ENCODE data around the gene LIN37. TPM values are rescaled to one million over a fixed set of nuclear protein-coding genes. Genes with fewer than 3 reads are reported as not detected.

Gene LIN37
- total and polyA plus RNA-seq, 2 experiments from 2014 or later, result 12.0 to 13.6 TPM

DNA sequence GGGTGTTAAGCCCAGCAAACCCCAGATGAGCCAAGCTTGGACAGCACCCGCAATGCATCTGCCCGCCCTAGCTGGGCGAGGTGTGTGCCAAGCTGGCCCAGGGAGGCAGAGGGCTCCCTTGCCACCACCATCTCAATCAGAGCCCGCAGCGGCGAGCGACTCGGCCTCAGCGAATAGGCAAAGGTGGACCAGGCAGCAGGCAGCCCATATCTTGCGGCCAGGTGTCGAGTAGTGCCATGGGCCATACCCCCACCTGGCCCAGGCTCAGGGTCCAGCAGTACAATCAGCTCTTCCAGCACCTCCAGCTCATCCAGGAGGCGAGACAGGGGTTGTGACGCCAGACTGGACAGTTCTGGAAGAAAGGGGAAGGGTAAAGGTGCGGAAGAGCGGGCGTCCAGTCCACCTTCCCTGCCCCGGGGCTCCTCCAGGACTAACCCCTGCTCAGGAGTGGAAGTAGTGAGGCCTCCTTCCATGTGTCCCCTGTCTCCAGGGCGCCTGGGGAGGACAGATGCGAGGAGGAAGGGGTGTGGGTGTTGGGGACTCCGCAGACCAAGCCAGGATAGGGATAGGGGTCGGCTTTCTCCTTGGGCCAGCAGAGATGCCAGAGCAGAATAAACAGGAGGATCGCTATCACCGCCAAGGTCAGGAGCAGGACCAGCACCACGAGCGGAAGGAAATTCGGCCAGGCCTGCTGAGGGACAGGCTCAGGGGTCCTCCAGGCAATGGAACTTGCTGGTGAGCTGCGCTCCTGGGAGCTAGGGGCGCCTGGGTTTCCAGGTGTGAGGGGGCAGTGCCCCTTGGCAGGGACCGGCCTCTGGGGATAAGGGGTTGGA, 8.9 kb upstream of the LIN37 start:
- H3K36me3 ChIP-seq (replicated peaks; ENCODE audit: insufficient read depth, low read depth), result no peaks in the 10 kb centered on the region
- peak overlapping the region; percentile 91 for H3K4me2 ChIP-seq
- H2AFZ ChIP-seq, result no peak overlapping the region
- peak overlapping the region; percentile 50 for H3K27ac ChIP-seq
- no peaks in the 10 kb centered on the region for H3K9me2 ChIP-seq (replicated peaks; ENCODE audit: insufficient read depth)
- TF ChIP-seq, protein P1, sequence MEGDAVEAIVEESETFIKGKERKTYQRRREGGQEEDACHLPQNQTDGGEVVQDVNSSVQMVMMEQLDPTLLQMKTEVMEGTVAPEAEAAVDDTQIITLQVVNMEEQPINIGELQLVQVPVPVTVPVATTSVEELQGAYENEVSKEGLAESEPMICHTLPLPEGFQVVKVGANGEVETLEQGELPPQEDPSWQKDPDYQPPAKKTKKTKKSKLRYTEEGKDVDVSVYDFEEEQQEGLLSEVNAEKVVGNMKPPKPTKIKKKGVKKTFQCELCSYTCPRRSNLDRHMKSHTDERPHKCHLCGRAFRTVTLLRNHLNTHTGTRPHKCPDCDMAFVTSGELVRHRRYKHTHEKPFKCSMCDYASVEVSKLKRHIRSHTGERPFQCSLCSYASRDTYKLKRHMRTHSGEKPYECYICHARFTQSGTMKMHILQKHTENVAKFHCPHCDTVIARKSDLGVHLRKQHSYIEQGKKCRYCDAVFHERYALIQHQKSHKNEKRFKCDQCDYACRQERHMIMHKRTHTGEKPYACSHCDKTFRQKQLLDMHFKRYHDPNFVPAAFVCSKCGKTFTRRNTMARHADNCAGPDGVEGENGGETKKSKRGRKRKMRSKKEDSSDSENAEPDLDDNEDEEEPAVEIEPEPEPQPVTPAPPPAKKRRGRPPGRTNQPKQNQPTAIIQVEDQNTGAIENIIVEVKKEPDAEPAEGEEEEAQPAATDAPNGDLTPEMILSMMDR (IDR thresholded peaks at IDR 0.05; ENCODE audit: poor library complexity), result no peak
- TF ChIP-seq EZH2phosphoT487 (IDR thresholded peaks at IDR 0.05; ENCODE audit: low read depth, severe bottlenecking, unreplicated experiment) (no peak), EZH2 (IDR thresholded peaks at IDR 0.05; ENCODE audit: borderline replicate concordance) (no peak)
- no peak overlapping the region for H3K4me3 ChIP-seq
- H4K20me1 ChIP-seq (ENCODE audit: insufficient read depth, poor library complexity, severe bottlenecking), result no peaks in the 10 kb centered on the region
- peaks cover 4% of the 10 kb centered on the region for H3K4me1 ChIP-seq (ENCODE audit: insufficient read depth)
- H3K27me3 ChIP-seq, result no peaks in the 10 kb centered on the region
- no peak for DNase-seq (ENCODE audit: low spot score)
- WGBS (ENCODE audit: low lambda C conversion rate, missing lambda C conversion rate), result 85% methylated on average over 29 of the region's 29 CpGs
- no peaks in the 10 kb centered on the region for H3K79me2 ChIP-seq
- no peaks in the 10 kb centered on the region for H3K9me3 ChIP-seq (ENCODE audit: low read depth)

DNA sequence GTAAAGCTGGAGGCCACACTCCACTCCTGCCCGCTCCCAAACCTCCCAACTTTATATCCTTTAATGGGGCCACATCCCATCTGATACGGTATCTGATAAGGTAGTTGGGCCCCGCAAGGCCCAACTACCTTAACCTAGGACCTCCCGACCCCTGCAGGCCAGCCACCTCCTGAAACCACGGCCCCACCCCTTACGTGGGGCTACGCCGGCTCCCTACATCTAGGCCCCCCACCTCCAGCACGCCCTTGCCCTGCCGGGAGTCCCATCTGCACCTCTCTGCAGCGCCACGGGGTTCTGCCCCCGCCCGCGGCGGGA, 8.3 kb upstream of the LIN37 start:
- Histone ChIP-seq H3K4me1 (ENCODE audit: insufficient read depth) (peaks cover 4% of the 10 kb centered on the region), H3K27me3 (no peaks in the 10 kb centered on the region), H3K36me3 (replicated peaks; ENCODE audit: insufficient read depth, low read depth) (no peaks in the 10 kb centered on the region), H3K27ac (peak overlapping the region; percentile 50), H3K9me2 (replicated peaks; ENCODE audit: insufficient read depth) (no peaks in the 10 kb centered on the region), H3K79me2 (no peaks in the 10 kb centered on the region), H2AFZ (peak overlapping the region; percentile 31), H4K20me1 (ENCODE audit: insufficient read depth, poor library complexity, severe bottlenecking) (no peaks in the 10 kb centered on the region), H3K4me2 (peak overlapping the region; percentile 91), H3K4me3 (peak overlapping the region; percentile 47), H3K9me3 (ENCODE audit: low read depth) (no peaks in the 10 kb centered on the region)
- no peak for DNase-seq (ENCODE audit: low spot score)
- WGBS (ENCODE audit: low lambda C conversion rate, missing lambda C conversion rate), result 8% methylated on average over 16 of the region's 16 CpGs
- TF ChIP-seq EZH2 (IDR thresholded peaks at IDR 0.05; ENCODE audit: borderline replicate concordance) (no peak), EZH2phosphoT487 (IDR thresholded peaks at IDR 0.05; ENCODE audit: low read depth, severe bottlenecking, unreplicated experiment) (no peak)
- TF ChIP-seq, protein P1 (IDR thresholded peaks at IDR 0.05; ENCODE audit: poor library complexity), result no peak

DNA sequence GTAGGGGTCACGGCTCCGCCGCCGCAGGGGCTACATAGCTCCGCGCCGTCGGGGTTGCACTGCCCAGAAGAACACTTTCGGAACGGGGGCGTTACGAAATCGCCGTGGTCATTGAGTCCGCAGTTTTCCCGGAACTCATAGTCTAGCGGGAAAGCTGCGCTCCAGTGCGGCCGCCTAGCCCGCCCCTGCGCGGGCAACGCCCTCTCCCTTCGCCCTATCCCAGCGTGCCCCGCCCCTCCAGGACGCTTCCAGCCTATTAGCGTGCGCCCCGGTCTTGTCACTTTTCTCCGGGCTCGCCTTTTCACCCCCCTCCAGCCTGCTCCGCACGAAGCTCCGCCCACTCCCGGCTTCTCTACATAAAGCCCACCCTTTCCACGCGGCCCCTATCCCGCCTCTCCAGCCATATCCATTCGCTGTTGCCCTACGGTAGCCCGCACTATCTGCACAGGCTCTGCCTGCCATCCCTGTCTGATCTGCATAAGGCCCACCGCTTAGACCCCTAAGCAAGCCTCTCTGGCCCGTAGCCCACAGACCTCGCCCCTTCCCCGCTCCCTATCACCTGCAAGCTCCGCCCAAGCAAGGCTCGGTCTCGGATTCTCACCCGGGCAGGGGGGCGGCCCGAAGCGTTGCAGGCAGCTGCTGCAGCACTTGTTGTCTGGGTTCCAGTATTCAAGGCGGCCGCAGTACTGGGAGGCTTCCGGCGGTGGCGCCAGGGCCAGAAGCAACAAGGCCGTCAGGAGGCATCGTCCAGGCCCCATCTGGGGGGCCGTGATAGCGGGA, 7.8 kb upstream of the LIN37 start:
- no peaks in the 10 kb centered on the region for H4K20me1 ChIP-seq (ENCODE audit: insufficient read depth, poor library complexity, severe bottlenecking)
- no peaks in the 10 kb centered on the region for H3K9me2 ChIP-seq (replicated peaks; ENCODE audit: insufficient read depth)
- H3K4me1 ChIP-seq (ENCODE audit: insufficient read depth), result peaks cover 4% of the 10 kb centered on the region
- peak overlapping the region; percentile 92 for H3K4me2 ChIP-seq
- under 1% methylated on average over 62 of the region's 63 CpGs for WGBS (ENCODE audit: low lambda C conversion rate, missing lambda C conversion rate)
- TF ChIP-seq EZH2phosphoT487 (IDR thresholded peaks at IDR 0.05; ENCODE audit: low read depth, severe bottlenecking, unreplicated experiment) (no peak), EZH2 (IDR thresholded peaks at IDR 0.05; ENCODE audit: borderline replicate concordance) (no peak)
- TF ChIP-seq, protein P1 (IDR thresholded peaks at IDR 0.05; ENCODE audit: poor library complexity), result no peak
- H3K36me3 ChIP-seq (replicated peaks; ENCODE audit: insufficient read depth, low read depth), result no peaks in the 10 kb centered on the region
- no peaks in the 10 kb centered on the region for H3K79me2 ChIP-seq
- peak overlapping the region; percentile 47 for H3K4me3 ChIP-seq
- peak overlapping the region; percentile 50 for H3K27ac ChIP-seq
- DNase-seq (ENCODE audit: low spot score), result peak; percentile 99
- H2AFZ ChIP-seq, result peak overlapping the region; percentile 62
- no peaks in the 10 kb centered on the region for H3K27me3 ChIP-seq
- no peaks in the 10 kb centered on the region for H3K9me3 ChIP-seq (ENCODE audit: low read depth)

All from hepatocyte (in vitro differentiated cells).